ENCODE results near the gene ZNF474.

The ZNF474 gene

GRCh38 chr5:122120493-122120892 lies 8.9 kb upstream of the ZNF474 start:
- Histone ChIP-seq H3K27ac (no peak overlapping the region), H3K4me3 (ENCODE audit: low read depth, low read length) (no peak overlapping the region), H3K36me3 (replicated peaks) (no peaks in the 10 kb centered on the region), H3K27me3 (replicated peaks) (no peaks in the 10 kb centered on the region)
- DNase-seq: no peak
- in situ Hi-C loops (cut with HindIII; ENCODE audit: low pct_ligation_motif_present, low sequenced_read_pairs): no loop called here
- TF ChIP-seq, protein P1, sequence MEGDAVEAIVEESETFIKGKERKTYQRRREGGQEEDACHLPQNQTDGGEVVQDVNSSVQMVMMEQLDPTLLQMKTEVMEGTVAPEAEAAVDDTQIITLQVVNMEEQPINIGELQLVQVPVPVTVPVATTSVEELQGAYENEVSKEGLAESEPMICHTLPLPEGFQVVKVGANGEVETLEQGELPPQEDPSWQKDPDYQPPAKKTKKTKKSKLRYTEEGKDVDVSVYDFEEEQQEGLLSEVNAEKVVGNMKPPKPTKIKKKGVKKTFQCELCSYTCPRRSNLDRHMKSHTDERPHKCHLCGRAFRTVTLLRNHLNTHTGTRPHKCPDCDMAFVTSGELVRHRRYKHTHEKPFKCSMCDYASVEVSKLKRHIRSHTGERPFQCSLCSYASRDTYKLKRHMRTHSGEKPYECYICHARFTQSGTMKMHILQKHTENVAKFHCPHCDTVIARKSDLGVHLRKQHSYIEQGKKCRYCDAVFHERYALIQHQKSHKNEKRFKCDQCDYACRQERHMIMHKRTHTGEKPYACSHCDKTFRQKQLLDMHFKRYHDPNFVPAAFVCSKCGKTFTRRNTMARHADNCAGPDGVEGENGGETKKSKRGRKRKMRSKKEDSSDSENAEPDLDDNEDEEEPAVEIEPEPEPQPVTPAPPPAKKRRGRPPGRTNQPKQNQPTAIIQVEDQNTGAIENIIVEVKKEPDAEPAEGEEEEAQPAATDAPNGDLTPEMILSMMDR (IDR thresholded peaks at IDR 0.05; ENCODE audit: low read depth, low read length, missing control alignments): no peak

DNA sequence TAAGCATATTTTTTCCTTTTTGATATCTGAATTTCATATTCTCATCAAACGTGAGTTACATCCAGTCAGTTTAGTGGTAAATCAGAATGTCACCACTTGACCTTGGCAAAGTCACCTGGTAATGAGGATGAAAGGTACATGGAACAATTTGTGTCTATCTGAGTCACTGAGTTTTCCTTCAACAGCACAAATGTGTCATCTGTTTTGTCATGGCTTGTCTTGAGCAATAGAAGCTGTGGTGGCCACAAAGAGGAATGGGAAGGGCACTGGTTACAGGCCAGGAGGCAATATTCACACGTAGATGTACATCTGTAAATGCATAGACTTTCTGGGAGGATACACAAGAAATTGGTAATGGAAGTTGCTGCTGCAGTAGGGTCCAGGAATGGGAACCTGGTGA lies 8.4 kb upstream of the ZNF474 start:
- in situ Hi-C loops (cut with HindIII; ENCODE audit: low pct_ligation_motif_present, low sequenced_read_pairs): no loop called here

DNA sequence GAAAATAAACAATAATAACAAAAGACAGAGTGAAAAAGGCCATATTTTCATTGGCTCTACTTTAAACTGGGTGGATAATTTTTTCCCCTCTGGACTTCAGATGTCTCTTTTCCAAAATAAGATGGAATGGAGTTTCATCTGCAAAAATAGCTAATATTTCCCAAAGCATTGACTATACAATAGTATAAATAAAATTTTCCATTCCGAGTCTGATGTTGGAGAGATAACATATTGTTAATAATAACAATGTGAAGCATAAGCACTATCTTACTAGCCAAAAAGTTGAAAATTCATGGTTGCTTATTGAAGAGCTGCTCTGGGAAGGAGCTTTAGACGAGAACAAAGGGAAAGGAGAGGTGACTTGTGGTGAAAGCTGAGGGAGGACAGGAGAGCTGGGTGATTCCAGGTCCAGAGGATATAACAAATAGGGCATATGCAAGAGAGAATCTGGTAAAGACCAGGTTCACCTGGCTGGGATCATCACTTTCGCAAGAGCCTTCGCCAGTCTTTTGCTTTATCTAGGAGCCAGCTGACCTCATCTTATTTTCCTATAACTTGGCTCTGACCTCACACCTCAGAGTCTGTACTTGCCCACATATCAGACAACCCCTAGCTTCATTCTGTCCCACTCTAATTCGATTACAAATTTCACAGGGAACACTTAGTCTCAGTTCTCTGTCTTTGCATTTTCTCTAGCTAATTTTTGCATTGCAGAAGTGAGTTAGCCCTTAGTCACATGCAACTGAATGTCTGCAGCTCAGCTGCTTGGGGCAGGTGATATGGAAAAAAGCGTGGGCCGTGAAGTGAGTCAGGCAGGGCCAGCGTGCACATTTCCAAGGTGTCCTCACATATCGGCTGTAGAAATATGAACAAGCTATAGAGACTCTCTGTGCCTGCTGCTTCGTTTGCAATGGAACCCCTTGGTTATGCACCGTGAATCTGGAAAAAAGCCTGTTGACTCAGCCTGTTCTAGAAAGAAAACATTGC lies 7.6 kb upstream of the ZNF474 start:
- TF ChIP-seq, protein P1 (IDR thresholded peaks at IDR 0.05; ENCODE audit: low read depth, low read length, missing control alignments): no peak
- in situ Hi-C loops (cut with HindIII; ENCODE audit: low pct_ligation_motif_present, low sequenced_read_pairs): no loop called here

More for the DNA sequence above, 8.4 kb upstream of the ZNF474 start:
- Histone ChIP-seq H3K27ac (no peak overlapping the region), H3K27me3 (replicated peaks) (no peaks in the 10 kb centered on the region), H3K36me3 (replicated peaks) (no peaks in the 10 kb centered on the region), H3K4me3 (ENCODE audit: low read depth, low read length) (no peak overlapping the region)
- peak; percentile 20 for DNase-seq
- TF ChIP-seq, protein P1 (IDR thresholded peaks at IDR 0.05; ENCODE audit: low read depth, low read length, missing control alignments): no peak

GRCh38 chr5:122124766-122125165 lies 4.6 kb upstream of the ZNF474 start:
- Histone ChIP-seq H3K36me3 (replicated peaks) (no peaks in the 10 kb centered on the region), H3K27ac (no peak overlapping the region), H3K4me3 (ENCODE audit: low read depth, low read length) (no peak overlapping the region), H3K27me3 (replicated peaks) (no peaks in the 10 kb centered on the region)
- DNase-seq: no peak
- TF ChIP-seq, protein P1 (IDR thresholded peaks at IDR 0.05; ENCODE audit: low read depth, low read length, missing control alignments): no peak
- in situ Hi-C loops (cut with HindIII; ENCODE audit: low pct_ligation_motif_present, low sequenced_read_pairs): no loop called here

More for the DNA sequence above, 7.6 kb upstream of the ZNF474 start:
- Histone ChIP-seq H3K27ac (no peak overlapping the region), H3K27me3 (replicated peaks) (no peaks in the 10 kb centered on the region), H3K4me3 (ENCODE audit: low read depth, low read length) (no peak overlapping the region), H3K36me3 (replicated peaks) (no peaks in the 10 kb centered on the region)
- peak; percentile 37 for DNase-seq

- peak overlapping the region; percentile 32 for H3K27ac ChIP-seq
- in situ Hi-C loops (cut with HindIII; ENCODE audit: low pct_ligation_motif_present, low sequenced_read_pairs): no loop called here
- TF ChIP-seq, protein P1 (IDR thresholded peaks at IDR 0.05; ENCODE audit: low read depth, low read length, missing control alignments): no peak
- DNase-seq: peak; percentile 62
- H3K27me3 ChIP-seq (replicated peaks): no peaks in the 10 kb centered on the region
- H3K36me3 ChIP-seq (replicated peaks): no peaks in the 10 kb centered on the region
- no peak overlapping the region for H3K4me3 ChIP-seq (ENCODE audit: low read depth, low read length)
Measured at GRCh38 chr5:122126177-122126755, 3.1 kb upstream of the ZNF474 start.
